H1 (cell line): ENCODE measurements around the gene CD244. TPM values are rescaled to one million over a fixed set of nuclear protein-coding genes. Genes with fewer than 3 reads are reported as not detected.

Source experiments
- CTCF ChIA-PET: fragments of 300-600 bp; sonication (Branson Sonifier 250); formaldehyde crosslinking; loops from one replicate; lab custom pipeline; 2021; ENCODE audit not compliant: partially characterized antibody; lab: Charles Lee
- POLR2A ChIA-PET: fragments of 300-600 bp; sonication (Branson Sonifier 250); formaldehyde crosslinking; loops from one replicate; lab custom pipeline; 2021; ENCODE audit warnings: inconsistent platforms; ENCODE audit not compliant: partially characterized antibody; lab: Charles Lee
- DNase-seq, 2 experiments: peaks; one replicate each; pipeline versions ENCODE4 v3.0.0 to v3.0.0-alpha.2; 2010 to 2022; ENCODE audit warnings: low spot score in 2 of 2, low read depth in 1 of 2, mixed read lengths in 1 of 2
- FAIRE-seq: peaks from 2 replicates; lab custom pipeline; 2011; peaks lifted over from hg19 to GRCh38; lab: Jason Lieb, UNC
- H2AFZ ChIP-seq: 2 replicates; pipeline ENCODE4 v1.8.1; 2012; ENCODE audit warnings: low read length, inconsistent platforms
- H2AK5ac ChIP-seq: 2 replicates; pipeline ENCODE4 v1.6.1; 2013; ENCODE audit warnings: low read depth, low read length
- H2BK120ac ChIP-seq: replicated peaks from 2 replicates; pipeline ENCODE3; 2013; ENCODE audit warnings: low read depth, low read length, inconsistent platforms
- H2BK12ac ChIP-seq: 2 replicates; pipeline ENCODE4 v1.6.1; 2013; ENCODE audit warnings: low read depth, low read length
- H2BK15ac ChIP-seq: 2 replicates; pipeline ENCODE4 v1.6.1; 2013; ENCODE audit warnings: low read length
- H2BK20ac ChIP-seq: 2 replicates; pipeline ENCODE4 v1.6.1; 2013; ENCODE audit warnings: low read length
- H2BK5ac ChIP-seq: 2 replicates; pipeline ENCODE4 v1.6.1; 2013; ENCODE audit warnings: low read depth, low read length
- H3K14ac ChIP-seq: 2 replicates; pipeline ENCODE4 v1.6.1; 2013; ENCODE audit warnings: inconsistent platforms; ENCODE audit not compliant: insufficient read length
- H3K18ac ChIP-seq: 2 replicates; pipeline ENCODE4 v1.6.1; 2013; ENCODE audit warnings: low read length; ENCODE audit errors: extremely low read depth
- H3K23ac ChIP-seq: 2 replicates; pipeline ENCODE4 v1.6.1; 2013; ENCODE audit warnings: inconsistent platforms; ENCODE audit not compliant: insufficient read length
- H3K23me2 ChIP-seq: 2 replicates; pipeline ENCODE4 v1.6.1; 2013; ENCODE audit warnings: low read depth, low read length
- H3K27ac ChIP-seq: 2 replicates; pipeline ENCODE4 v1.6.1; 2011; ENCODE audit warnings: low read depth, low read length, inconsistent platforms
- H3K27me3 ChIP-seq, 4 experiments: replicated peaks in 1 of 4; 1 replicate in 1 of 4; 2 replicates in 3 of 4; pipeline versions ENCODE4 v1.6.1 to v1.8.1; 2011 to 2013; ENCODE audit warnings: low read length in 3 of 4, mild to moderate bottlenecking in 3 of 4, inconsistent platforms in 2 of 4, mixed read lengths in 2 of 4, moderate library complexity in 1 of 4; ENCODE audit not compliant: control insufficient read depth in 3 of 4, insufficient read depth in 3 of 4; ENCODE audit errors: extremely low read depth in 1 of 4
- H3K36me3 ChIP-seq, 4 experiments: 2 replicates each; pipeline versions ENCODE4 v1.6.1 to v1.8.1; 2011 to 2013; ENCODE audit warnings: mild to moderate bottlenecking in 4 of 4, low read length in 3 of 4, moderate library complexity in 2 of 4, control low read depth in 1 of 4, inconsistent platforms in 1 of 4; ENCODE audit not compliant: insufficient read depth in 4 of 4, control insufficient read depth in 2 of 4
- H3K4ac ChIP-seq: replicated peaks from 2 replicates; pipeline ENCODE3; 2013; ENCODE audit warnings: low read length, low read depth, mixed read lengths, inconsistent platforms; ENCODE audit not compliant: insufficient read length
- H3K4me1 ChIP-seq, 4 experiments: replicated peaks in 1 of 4; 1 replicate in 1 of 4; 2 replicates in 3 of 4; pipeline versions ENCODE4 v1.6.1 to v1.8.1; 2011 to 2013; ENCODE audit warnings: low read length in 3 of 4, inconsistent platforms in 2 of 4, mixed read lengths in 1 of 4; ENCODE audit not compliant: insufficient read depth in 4 of 4, control insufficient read depth in 3 of 4
- H3K4me2 ChIP-seq, 2 experiments: 2 replicates each; pipeline versions ENCODE4 v1.6.1 to v1.8.1; 2011 to 2013; ENCODE audit warnings: low read depth in 2 of 2, low read length in 2 of 2, control low read depth in 1 of 2, inconsistent platforms in 1 of 2, mild to moderate bottlenecking in 1 of 2; ENCODE audit not compliant: insufficient read depth in 1 of 2
- H3K4me3 ChIP-seq, 4 experiments: fragments of 200-600, 300-600 bp in 1 of 4; sonication (generic), shearing (Covaris generic), sonication (Bioruptor Twin) in 1 of 4; 2 replicates each; pipeline versions ENCODE4 v1.5.1 to v1.8.1; 2011 to 2016; ENCODE audit warnings: low read length in 4 of 4, low read depth in 3 of 4, control low read depth in 2 of 4, inconsistent platforms in 2 of 4, mild to moderate bottlenecking in 2 of 4, mixed read lengths in 1 of 4, moderate library complexity in 1 of 4; ENCODE audit not compliant: insufficient read depth in 2 of 4; ENCODE audit errors: extremely low read depth in 1 of 4
- H3K56ac ChIP-seq: replicated peaks from 2 replicates; pipeline ENCODE3; 2013; ENCODE audit warnings: low read depth, mild to moderate bottlenecking, mixed read lengths, low read length, inconsistent platforms; ENCODE audit not compliant: insufficient read length
- H3K79me1 ChIP-seq: 2 replicates; pipeline ENCODE4 v1.6.1; 2013; ENCODE audit warnings: low read depth, low read length, control low read depth
- H3K79me2 ChIP-seq, 2 experiments: 2 replicates each; pipeline versions ENCODE4 v1.6.1 to v1.8.1; 2012 to 2013; ENCODE audit warnings: low read length in 2 of 2, mild to moderate bottlenecking in 2 of 2, inconsistent platforms in 1 of 2; ENCODE audit not compliant: insufficient read depth in 2 of 2, control insufficient read depth in 1 of 2
- H3K9ac ChIP-seq, 4 experiments: replicated peaks in 1 of 4; 1 replicate in 1 of 4; 2 replicates in 3 of 4; pipeline versions ENCODE4 v1.6.1 to v1.8.1; 2011 to 2013; ENCODE audit warnings: low read depth in 3 of 4, low read length in 3 of 4, control low read depth in 2 of 4, mild to moderate bottlenecking in 2 of 4, moderate library complexity in 2 of 4, inconsistent platforms in 1 of 4; ENCODE audit errors: extremely low read depth in 1 of 4
- H3K9me3 ChIP-seq, 2 experiments: 2 replicates each; pipeline versions ENCODE4 v1.6.1 to v1.8.1; 2012 to 2013; ENCODE audit warnings: mild to moderate bottlenecking in 2 of 2, moderate library complexity in 2 of 2, control low read depth in 1 of 2, inconsistent platforms in 1 of 2, low read depth in 1 of 2, low read length in 1 of 2, mixed read lengths in 1 of 2; ENCODE audit not compliant: insufficient read depth in 2 of 2
- H4K20me1 ChIP-seq, 2 experiments: replicated peaks in 1 of 2; 2 replicates each; pipeline versions ENCODE3 to v1.8.1; 2011 to 2013; ENCODE audit warnings: inconsistent platforms in 2 of 2, low read length in 2 of 2, mild to moderate bottlenecking in 1 of 2; ENCODE audit not compliant: insufficient read depth in 2 of 2, control insufficient read depth in 1 of 2
- H4K5ac ChIP-seq: 2 replicates; pipeline ENCODE4 v1.6.1; 2013; ENCODE audit warnings: low read length, low read depth, mixed read lengths, inconsistent platforms; ENCODE audit not compliant: insufficient read length
- H4K8ac ChIP-seq: 2 replicates; pipeline ENCODE4 v1.8.0; 2013; ENCODE audit warnings: mild to moderate bottlenecking, moderate library complexity, low read length, inconsistent platforms; ENCODE audit not compliant: insufficient read depth; ENCODE audit errors: extremely low read depth
- H4K91ac ChIP-seq: replicated peaks from 2 replicates; pipeline ENCODE3; 2013; ENCODE audit warnings: low read length, mixed read lengths, inconsistent platforms; ENCODE audit not compliant: insufficient read length
- ATF3 ChIP-seq: IDR thresholded peaks from 2 replicates; pipeline ENCODE4 v1.6.1; 2011; ENCODE audit warnings: low read depth, mild to moderate bottlenecking, low read length; ENCODE audit not compliant: insufficient read depth
- BCL11A ChIP-seq, 2 experiments: IDR thresholded peaks; one replicate each; pipeline ENCODE4 v1.6.1; 2011; ENCODE audit warnings: low read depth in 2 of 2, low read length in 2 of 2, mild to moderate bottlenecking in 2 of 2
- BRCA1 ChIP-seq: IDR thresholded peaks from 2 replicates; pipeline ENCODE4 v1.6.1; 2012; ENCODE audit warnings: low read depth, low read length, improper control_type of control experiment
- CHD2 ChIP-seq: IDR thresholded peaks from 2 replicates; pipeline ENCODE4 v1.6.1; 2012; ENCODE audit warnings: low read length, improper control_type of control experiment
- JUN ChIP-seq: IDR thresholded peaks from 2 replicates; pipeline ENCODE4 v1.6.1; 2011; ENCODE audit warnings: low read depth, mild to moderate bottlenecking, improper control_type of control experiment, low read length
- NANOG ChIP-seq: IDR thresholded peaks from 2 replicates; pipeline ENCODE4 v1.6.1; 2011; ENCODE audit warnings: low read length, low read depth, mild to moderate bottlenecking, inconsistent platforms; ENCODE audit not compliant: insufficient read depth, poor library complexity, severe bottlenecking
- PHF8 ChIP-seq: fragments of 200-600 bp; sonication (generic); conservative IDR thresholded peaks from 2 replicates; pipeline ENCODE4 v1.7.1; 2012; ENCODE audit warnings: low read depth, mild to moderate bottlenecking, inconsistent platforms, low read length, moderate library complexity
- POLR2AphosphoS5 ChIP-seq: IDR thresholded peaks from 2 replicates; pipeline ENCODE4 v1.6.1; 2011; ENCODE audit warnings: low read depth, low read length
- RXRA ChIP-seq: IDR thresholded peaks from 2 replicates; pipeline ENCODE4 v1.6.1; 2011; ENCODE audit warnings: low read depth, mild to moderate bottlenecking, low read length, moderate library complexity; ENCODE audit not compliant: insufficient read depth
- SIX5 ChIP-seq: IDR thresholded peaks from 2 replicates; pipeline ENCODE4 v1.6.1; 2011; ENCODE audit warnings: mild to moderate bottlenecking, low read depth, low read length
- SP2 ChIP-seq: IDR thresholded peaks from 2 replicates; pipeline ENCODE4 v1.6.1; 2012; ENCODE audit warnings: mild to moderate bottlenecking, low read length, inconsistent platforms
- TCF12 ChIP-seq: IDR thresholded peaks from 2 replicates; pipeline ENCODE4 v1.6.1; 2011; ENCODE audit warnings: low read depth, mild to moderate bottlenecking, low read length
- WGBS, 2 experiments: shearing (Covaris generic) in 1 of 2; methylation state at CpG; one replicate each; pipeline versions ENCODE4 v1.1.6 to v1.1.7; 2013 to 2015; ENCODE audit warnings: low lambda C conversion rate in 2 of 2, mixed read lengths in 2 of 2, inconsistent platforms in 1 of 2, low coverage in 1 of 2, missing lambda C conversion rate in 1 of 2; ENCODE audit not compliant: insufficient replicate concordance in 2 of 2, insufficient coverage in 1 of 2, insufficient read length in 1 of 2; ENCODE audit errors: extremely low coverage in 1 of 2, missing lambda C conversion rate in 1 of 2; 5-methylcytosine and 5-hydroxymethylcytosine counted together
- polyA plus RNA-seq, 7 experiments: library from polyadenylated mRNA; depleted of rRNA in 3 of 7; stranded (reverse) in 5 of 7; unstranded in 2 of 7; fragments of >200 nt in 5 of 7; fragments of 200-250 nt in 2 of 7; gene quantifications; 1 replicate in 5 of 7; 2 replicates in 1 of 7; 4 replicates in 1 of 7; pipeline versions ENCODE4 v1.2.1 to v1.2.3, GENCODE V29; 2011 to 2013; ENCODE audit warnings: missing spikeins in 2 of 7, mixed read lengths in 2 of 7
- total RNA-seq: library from RNA; stranded (reverse); fragmentation: NEBNext Ultra II Directional; extraction: Animal tissue kit (Norgen Biotek cat#: 25700); gene quantifications from 2 replicates; pipeline ENCODE4 v1.2.1, GENCODE V29; 2021

Gene CD244
- total and polyA plus RNA-seq, 2 of the 8 experiments (the other 6 are each of a cell fraction or from before 2014, with no cell fraction given) = not detected

GRCh38 chr1:160910170-160910750 is 47.6 kb upstream of the CD244 start:
- no peak overlapping the region for H3K4ac ChIP-seq
- H2BK12ac ChIP-seq = no peak overlapping the region
- no peaks in the 10 kb centered on the region for H3K23me2 ChIP-seq
- H3K9me3 ChIP-seq = no peaks in the 10 kb centered on the region
- no peaks in the 10 kb centered on the region for H4K20me1 ChIP-seq
- no peak overlapping the region for H3K4me3 ChIP-seq
- H3K14ac ChIP-seq = no peak overlapping the region
- no peak overlapping the region for H3K56ac ChIP-seq
- DNase-seq (no peak), FAIRE-seq (no peak)
- H2BK5ac ChIP-seq = no peak overlapping the region
- no peak overlapping the region for H3K27ac ChIP-seq
- no peak overlapping the region; the same call in 1 of the 2 replicates for H2AFZ ChIP-seq
- H3K4me1 ChIP-seq = peaks cover 0 to 7% (median 0%) of the 10 kb centered on the region in 4 experiments; a peak in 2 of 7 replicates
- no peaks in the 10 kb centered on the region for H3K79me2 ChIP-seq
- H2BK20ac ChIP-seq = no peak overlapping the region
- H3K9ac ChIP-seq = no peak overlapping the region
- H4K5ac ChIP-seq = no peak overlapping the region
- POLR2A ChIA-PET = no interaction called here
- no peak overlapping the region for H3K23ac ChIP-seq
- no peak overlapping the region for H2BK120ac ChIP-seq
- no peaks in the 10 kb centered on the region for H3K36me3 ChIP-seq
- H4K91ac ChIP-seq = no peak overlapping the region
- no peaks in the 10 kb centered on the region for H3K27me3 ChIP-seq
- no peaks in the 10 kb centered on the region for H3K79me1 ChIP-seq
- CTCF ChIA-PET = interaction anchor here (0.7 to 5.9 kb wide), 3 partner anchors 8 to 42 kb away, joined by 3 to 43 read pairs (median 4); partner anchors contain the start of gene ITLN2
- 83% methylated on average over 6 of the region's 6 CpGs; no CpG with 5 or more reads in 1 of the 2 experiments for WGBS, 2 experiments
- H3K18ac ChIP-seq = no peak overlapping the region
- H3K4me2 ChIP-seq = no peak overlapping the region
- H4K8ac ChIP-seq = no peak overlapping the region
- H2AK5ac ChIP-seq = no peak overlapping the region
- no peak overlapping the region for H2BK15ac ChIP-seq
- TF ChIP-seq ATF3 (no peak), NANOG (no peak), RXRA (no peak), PHF8 (no peak), BRCA1 (no peak), SP2 (no peak), POLR2AphosphoS5 (no peak), BCL11A (IDR thresholded peaks at IDR 0.05; ENCODE audit: low read depth in 2 of 2, low read length in 2 of 2) (no peak), JUN (no peak), CHD2 (no peak), TCF12 (no peak), SIX5 (no peak)
